Amygdala (tissue), 56 donors: Measurements from ENCODE around the gene KSR1.

ENCODE experiments used
- DNase-seq, 56 donors: peaks; one replicate each; lab custom pipeline; 2025; lab: John Stamatoyannopoulos, UW

Gene KSR1

DNA sequence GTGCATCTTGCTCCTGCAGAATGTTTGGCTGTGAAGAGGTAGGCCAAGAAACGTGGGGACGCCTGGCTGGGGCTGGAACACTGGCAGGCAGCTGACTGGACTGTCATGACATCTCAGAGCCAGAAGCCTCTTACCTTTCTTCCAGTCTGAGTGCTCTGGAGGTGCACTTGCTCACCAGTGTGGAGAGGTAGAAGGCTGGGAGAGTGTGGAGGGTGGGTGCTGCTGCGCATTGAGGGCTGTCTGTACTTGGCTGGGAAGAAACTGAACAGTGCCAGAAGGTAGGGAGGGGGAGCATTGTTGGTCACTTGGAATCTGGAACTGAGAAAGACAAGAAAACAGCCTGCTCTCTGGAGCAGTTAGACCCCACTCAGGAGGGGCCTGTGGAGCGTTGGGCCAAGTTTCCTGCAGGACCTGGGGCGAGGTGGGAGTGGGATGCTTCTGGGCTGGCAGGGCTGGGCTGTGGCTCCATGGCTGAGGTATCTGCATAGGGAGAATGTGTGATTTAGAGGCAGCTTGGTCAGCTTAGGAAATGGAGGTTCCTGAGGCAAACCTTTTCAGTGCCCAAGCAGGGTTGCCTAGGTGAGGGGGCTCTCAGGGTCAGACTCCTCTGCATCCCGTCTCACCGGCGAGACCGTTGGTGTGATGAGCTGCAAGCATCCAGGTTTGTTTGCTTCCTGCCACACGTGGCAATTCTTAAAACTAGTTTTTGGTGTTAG, 55.1 kb downstream of the KSR1 start:
- no peak for DNase-seq

DNA sequence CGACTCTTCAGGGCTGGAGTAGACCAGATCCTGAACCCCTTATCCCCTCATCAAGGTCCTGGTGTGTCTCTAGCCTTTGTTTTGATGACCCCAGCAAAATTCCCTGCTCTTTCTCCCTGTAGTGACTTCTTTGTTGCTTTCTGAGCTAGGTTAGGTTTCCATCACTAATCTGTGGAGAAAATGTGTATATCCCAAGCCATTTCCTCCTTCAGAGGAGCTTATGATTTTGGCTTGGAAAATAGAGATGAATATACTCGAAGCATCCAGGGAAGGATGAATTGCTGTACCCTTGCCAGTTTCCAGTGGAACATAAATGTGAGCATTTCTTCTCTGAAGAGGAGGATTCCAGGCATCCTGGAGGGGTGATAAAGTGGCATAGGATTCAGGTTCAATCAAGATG, 55.8 kb downstream of the KSR1 start:
- DNase-seq = no peak

- no peak for DNase-seq
These were observed 56.5 kb downstream of the KSR1 start for GRCh38 chr17:27512511-27513346.

DNA sequence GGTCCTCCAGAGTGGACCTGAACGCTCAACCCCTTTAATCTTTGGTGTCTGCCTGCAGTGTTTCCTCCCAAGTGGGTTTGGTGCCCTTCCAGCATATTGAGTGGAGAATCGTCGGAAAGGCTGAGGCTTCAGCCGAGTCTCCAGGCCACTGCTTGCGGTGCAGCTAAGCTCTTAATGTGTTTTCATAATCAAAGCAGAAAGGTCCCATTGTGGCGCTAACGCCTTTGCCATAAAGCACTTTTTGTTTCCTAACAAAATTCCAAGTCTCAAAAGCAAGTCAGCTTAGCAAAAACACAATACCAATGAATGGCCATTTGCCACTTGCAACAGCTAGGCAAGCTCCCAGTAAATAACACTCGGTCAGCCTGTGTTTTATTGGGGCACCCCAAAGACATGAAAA, 57.6 kb downstream of the KSR1 start:
- DNase-seq = peak in 35 of 56 donors; percentile 24 to 78 (median 46)

- DNase-seq = no peak
These were observed 58.6 kb downstream of the KSR1 start for GRCh38 chr17:27514595-27515413.

GRCh38 chr17:27518048-27518447, 61.8 kb downstream of the KSR1 start:
- no peak for DNase-seq

GRCh38 chr17:27518545-27519521, 62.6 kb downstream of the KSR1 start:
- DNase-seq = no peak

- no peak for DNase-seq
These were observed 63.3 kb downstream of the KSR1 start for GRCh38 chr17:27519550-27519949.

DNA sequence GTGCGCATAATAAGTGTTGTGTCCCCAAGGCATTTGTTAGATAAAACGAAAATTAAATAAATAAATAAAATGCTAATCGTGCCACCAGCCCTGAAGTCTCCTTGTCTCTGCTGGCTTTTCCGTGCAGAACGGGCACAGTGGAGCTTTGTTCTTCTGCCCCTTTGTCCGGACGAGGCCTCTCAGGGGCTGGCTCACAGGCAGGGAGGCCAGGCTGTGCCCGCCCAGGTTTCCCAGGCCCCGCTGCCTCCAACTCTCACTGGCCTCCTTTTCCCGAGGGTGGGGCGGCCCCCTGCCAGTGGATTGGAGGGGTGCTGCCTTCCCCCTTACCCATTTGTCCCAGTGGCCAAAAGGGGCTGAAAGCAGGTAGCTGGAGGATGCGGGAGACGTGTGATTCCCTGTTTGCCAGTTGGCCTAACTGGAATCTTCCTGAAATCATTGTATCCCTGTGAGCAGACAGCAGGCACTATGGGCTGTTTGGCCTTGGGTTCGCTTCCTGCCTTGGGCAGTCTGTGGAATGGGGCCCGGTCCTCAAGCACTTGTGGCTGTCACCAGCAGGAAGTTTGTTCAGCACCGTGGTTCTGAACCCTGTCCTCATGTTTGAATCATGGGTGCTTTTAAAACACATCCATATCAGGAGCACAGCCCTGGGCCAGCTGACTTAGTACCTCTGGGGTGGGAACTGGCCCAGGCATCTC, 64.4 kb downstream of the KSR1 start:
- DNase-seq = peak in 50 of 56 donors; percentile 18 to 87 (median 60)

DNA sequence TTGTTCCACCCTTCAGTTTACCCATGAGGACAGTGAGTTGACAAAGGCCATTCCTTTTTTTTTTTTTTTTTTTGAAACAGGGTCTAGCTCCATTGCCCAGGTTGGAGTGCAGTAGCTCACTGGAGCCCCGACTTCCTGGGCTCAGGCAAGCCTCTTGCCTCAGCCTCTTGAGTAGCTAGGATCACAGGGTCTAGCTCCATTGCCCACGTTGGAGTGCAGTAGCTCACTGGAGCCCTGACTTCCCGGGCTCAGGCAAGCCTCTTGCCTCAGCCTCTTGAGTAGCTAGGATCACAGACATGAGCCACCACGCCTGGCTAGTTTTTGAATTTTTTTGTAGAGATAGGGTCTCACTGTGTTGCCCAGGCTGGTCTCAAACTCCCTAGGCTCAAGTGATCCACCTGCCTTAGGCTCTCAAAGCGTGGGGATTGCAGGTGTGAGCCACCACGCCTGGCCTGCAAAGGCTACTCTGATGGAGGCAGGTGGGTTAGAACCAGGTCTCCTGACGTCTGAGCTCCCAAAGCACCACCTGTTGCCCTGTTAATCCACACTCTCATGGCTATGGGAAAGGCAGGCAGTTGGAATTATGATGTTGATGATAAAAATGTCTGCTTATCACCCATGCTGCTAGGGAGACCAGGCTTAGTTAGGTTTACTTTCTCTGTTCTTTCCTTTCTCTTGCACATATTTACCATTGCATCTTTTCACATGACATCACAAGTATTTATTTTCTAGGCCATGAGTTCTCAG, 65.2 kb downstream of the KSR1 start:
- DNase-seq = no peak

GRCh38 chr17:27522028-27522635, 65.9 kb downstream of the KSR1 start:
- no peak for DNase-seq

- DNase-seq = no peak
These were observed 67.5 kb downstream of the KSR1 start for GRCh38 chr17:27523712-27524111.

DNA sequence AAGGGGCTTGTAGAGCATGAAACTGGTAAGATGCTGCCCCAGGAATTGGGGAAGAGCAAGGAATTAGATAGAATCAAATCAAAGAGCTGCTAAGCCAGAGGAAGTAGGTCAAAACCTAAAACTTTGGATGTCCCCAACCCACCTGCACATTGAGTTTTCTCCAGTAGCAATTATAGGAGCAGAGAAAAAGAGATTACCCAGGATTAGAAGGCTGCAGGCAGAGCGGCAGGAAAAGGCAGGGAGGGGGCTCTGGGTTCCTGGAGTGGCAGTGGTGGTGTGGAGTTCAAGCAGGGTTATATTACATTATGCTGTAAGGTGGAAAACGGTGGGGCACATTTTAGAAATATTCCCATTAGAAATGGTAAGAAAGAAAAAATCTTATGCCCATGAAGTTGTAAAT, 68.3 kb downstream of the KSR1 start:
- DNase-seq = no peak

GRCh38 chr17:27525316-27525715, 69.1 kb downstream of the KSR1 start:
- no peak for DNase-seq

- DNase-seq = no peak
These were observed 69.8 kb downstream of the KSR1 start for GRCh38 chr17:27525836-27526603.

- DNase-seq = peak in 4 of 56 donors; percentile 13 to 32 (median 24)
These were observed 70.4 kb downstream of the KSR1 start for GRCh38 chr17:27526604-27527002.

- DNase-seq = peak in 1 of 56 donors; percentile 26
These were observed 73.1 kb downstream of the KSR1 start for GRCh38 chr17:27529230-27529796.
